Amniotic epithelial cell (primary cell): ENCODE results near the gene AKT3.

Experiments
- DNase-seq: peaks from one replicate; pipeline ENCODE4 v3.0.0-alpha.2; 2010; ENCODE audit warnings: low read depth

Gene AKT3

GRCh38 chr1:243731974-243732625 is 117.9 kb downstream of the AKT3 start:
- DNase-seq: peak; percentile 35

GRCh38 chr1:243731301-243731891 is 118.6 kb downstream of the AKT3 start:
- no peak for DNase-seq

- no peak for DNase-seq
These were observed 119.4 kb downstream of the AKT3 start for GRCh38 chr1:243730487-243731150.

- DNase-seq: no peak
These were observed 120.1 kb downstream of the AKT3 start for GRCh38 chr1:243729956-243730355.

GRCh38 chr1:243727503-243728203 is 122.4 kb downstream of the AKT3 start:
- DNase-seq: no peak

- DNase-seq: no peak
These were observed 123.1 kb downstream of the AKT3 start for GRCh38 chr1:243726806-243727502.

- no peak for DNase-seq
These were observed 124.2 kb downstream of the AKT3 start for GRCh38 chr1:243725846-243726245.

GRCh38 chr1:243725075-243725474 is 125.0 kb downstream of the AKT3 start:
- no peak for DNase-seq

GRCh38 chr1:243723458-243724043 is 126.5 kb downstream of the AKT3 start:
- peak; percentile 17 for DNase-seq

- no peak for DNase-seq
These were observed 127.0 kb downstream of the AKT3 start for GRCh38 chr1:243723050-243723449.

GRCh38 chr1:243719476-243719875 is 130.6 kb downstream of the AKT3 start:
- DNase-seq: no peak

- peak; percentile 75 for DNase-seq
These were observed 131.2 kb downstream of the AKT3 start for GRCh38 chr1:243718893-243719292.

- no peak for DNase-seq
These were observed 132.0 kb downstream of the AKT3 start for GRCh38 chr1:243718022-243718421.

- DNase-seq: no peak
These were observed 133.1 kb downstream of the AKT3 start for GRCh38 chr1:243716906-243717305.

GRCh38 chr1:243715285-243715684 is 134.8 kb downstream of the AKT3 start:
- peak; percentile 59 for DNase-seq

- peak; percentile 69 for DNase-seq
These were observed 136.4 kb downstream of the AKT3 start for GRCh38 chr1:243713470-243714186.

- no peak for DNase-seq
These were observed 137.1 kb downstream of the AKT3 start for GRCh38 chr1:243712941-243713340.

GRCh38 chr1:243712242-243712641 is 137.8 kb downstream of the AKT3 start:
- DNase-seq: no peak

GRCh38 chr1:243710467-243710866 is 139.6 kb downstream of the AKT3 start:
- DNase-seq: no peak

GRCh38 chr1:243708210-243708609 is 141.8 kb downstream of the AKT3 start:
- no peak for DNase-seq

- no peak for DNase-seq
These were observed 143.5 kb downstream of the AKT3 start for GRCh38 chr1:243706563-243706962.
